ENCODE measurements around the gene SLC9A9.
A peak's percentile ranks its signal among the peaks of the same experiment; 100 is the strongest.

SLC9A9 gene

DNA sequence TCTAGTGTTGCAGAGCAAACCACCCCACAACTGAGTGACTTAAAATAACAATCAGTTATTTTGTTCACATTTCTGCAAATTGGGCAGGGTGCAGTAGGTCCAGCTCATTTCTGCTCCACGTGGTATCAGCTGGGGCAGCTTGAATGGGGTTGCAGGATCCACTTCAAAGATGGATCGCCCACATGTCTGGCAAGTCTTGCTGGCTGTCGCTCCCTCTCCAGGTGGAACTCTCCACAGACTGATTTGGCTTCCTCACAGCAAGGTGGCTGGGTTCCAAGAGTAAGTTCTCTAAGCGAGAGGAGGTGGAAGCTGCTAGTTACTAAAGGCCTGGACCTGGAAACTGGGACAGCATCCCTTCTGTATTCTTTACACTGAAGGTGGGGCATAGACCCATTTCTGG lies 213.3 kb downstream of the SLC9A9 start:
- no peak for DNase-seq

- no peak for DNase-seq
These were observed 213.8 kb downstream of the SLC9A9 start for GRCh38 chr3:143634427-143634826.

GRCh38 chr3:143633816-143634215 lies 214.5 kb downstream of the SLC9A9 start:
- no peak for DNase-seq

DNA sequence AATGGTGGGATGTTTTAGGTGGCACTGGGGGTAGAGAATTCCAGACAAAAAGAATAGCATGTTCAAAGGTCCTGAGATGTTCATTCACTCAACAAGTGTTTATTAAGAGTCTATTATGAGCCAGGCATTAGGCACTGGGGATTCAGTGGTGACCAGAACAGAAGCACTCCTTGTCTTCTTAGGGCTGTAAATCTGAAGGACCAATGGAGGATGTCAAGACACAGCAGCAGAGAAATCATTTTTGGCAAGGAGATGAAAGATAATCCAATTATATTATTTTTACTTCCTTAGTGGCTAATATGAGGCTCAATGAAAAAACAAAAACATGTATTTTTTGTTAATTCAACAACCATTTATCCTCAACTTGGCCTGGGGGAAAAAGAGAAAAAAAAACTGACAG lies 218.5 kb downstream of the SLC9A9 start:
- DNase-seq = no peak

DNA sequence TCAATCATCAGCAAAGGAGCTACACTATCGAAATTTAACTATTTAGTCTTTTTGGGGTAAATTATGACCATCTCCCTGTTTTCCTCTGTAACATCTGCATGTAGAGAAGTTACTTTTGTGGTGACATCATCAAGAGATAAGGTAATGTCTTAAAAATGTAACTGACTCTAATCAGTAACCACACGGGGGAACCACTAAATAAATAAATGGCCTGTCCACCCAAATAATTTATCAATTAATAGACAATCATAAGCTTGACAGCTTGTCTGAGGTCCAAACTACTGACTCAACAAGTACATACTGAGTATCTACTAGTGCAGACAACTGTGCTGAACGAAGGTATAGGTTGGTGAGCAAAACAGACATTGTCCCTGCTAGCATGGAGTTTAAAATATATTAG lies 219.3 kb downstream of the SLC9A9 start:
- no peak for DNase-seq

DNA sequence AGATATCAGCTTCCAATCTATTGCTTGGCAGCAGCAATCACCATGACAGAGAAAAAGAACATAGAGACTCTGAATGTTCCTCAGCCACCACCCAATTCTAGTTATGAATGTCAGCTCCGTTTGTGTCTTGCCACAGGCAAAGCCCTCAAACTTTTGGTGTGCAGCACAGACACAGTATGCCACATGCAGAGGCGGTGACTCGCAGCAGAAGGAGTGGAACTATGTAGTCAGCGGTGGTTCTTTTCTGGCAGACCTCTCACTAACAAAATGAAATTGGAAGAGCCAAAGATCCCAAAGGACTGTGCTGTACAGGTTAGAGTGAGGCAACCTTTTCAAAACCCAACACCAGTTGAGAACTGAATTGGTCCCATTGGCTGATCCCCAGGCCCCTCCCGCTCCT lies 220.9 kb downstream of the SLC9A9 start:
- DNase-seq = no peak

DNA sequence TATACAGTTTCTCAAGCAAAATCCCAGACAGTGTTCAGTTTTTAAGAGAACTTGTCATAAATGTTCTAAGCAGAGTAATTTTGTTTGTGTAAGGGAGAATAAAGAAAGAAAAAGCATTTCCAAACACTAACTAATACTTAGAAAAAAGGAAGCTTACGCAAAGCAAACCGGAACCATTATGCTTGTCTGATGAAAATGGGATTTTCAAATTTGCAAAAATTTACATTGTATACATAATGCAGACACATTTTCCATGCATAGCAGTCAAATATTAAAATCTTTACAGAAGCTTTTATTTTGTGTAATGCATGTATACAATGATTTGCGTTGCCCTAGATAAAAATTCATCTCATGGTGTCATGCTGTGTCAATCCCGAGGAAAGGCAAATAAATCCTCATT lies 229.0 kb downstream of the SLC9A9 start:
- DNase-seq = no peak

GRCh38 chr3:143617050-143617449 lies 231.2 kb downstream of the SLC9A9 start:
- no peak for DNase-seq

DNA sequence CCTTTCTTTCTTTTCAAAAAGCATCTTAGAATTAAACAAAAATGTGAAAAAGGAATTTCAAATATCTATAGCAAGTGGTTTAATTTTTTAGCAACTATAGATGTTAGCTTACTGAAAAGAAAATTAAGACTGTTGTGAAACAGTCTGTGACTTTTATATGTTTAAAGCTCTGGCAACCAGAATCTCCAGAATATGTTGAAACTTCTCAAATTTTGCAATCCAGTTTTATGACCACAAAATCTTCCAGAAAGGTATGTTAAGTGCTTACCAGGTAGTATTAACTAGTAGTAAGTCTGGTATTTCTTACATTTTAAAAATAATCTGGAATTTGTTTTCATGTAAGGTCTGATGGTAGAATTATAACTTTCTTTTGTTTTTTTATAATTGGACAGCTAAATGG lies 235.0 kb downstream of the SLC9A9 start:
- no peak for DNase-seq

DNA sequence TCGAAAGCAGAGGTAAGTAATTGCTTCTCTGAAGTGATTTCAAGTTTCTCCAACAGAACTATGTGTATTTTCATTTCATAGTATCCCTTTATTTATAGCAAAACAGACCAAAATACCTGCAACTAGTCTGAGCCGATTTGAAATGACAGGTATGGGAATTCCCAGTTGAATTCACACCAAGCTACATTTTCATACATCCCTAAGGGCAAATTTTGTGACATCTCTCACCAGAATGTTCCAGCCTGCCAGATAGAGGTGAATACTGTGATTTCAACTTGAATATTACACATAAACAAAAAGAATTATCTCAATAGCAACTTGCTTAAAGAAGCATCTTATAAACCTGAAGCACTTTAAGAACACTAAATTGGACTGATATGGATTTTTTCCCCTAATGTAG lies 235.7 kb downstream of the SLC9A9 start:
- DNase-seq = no peak

- DNase-seq = no peak
These were observed 239.3 kb downstream of the SLC9A9 start for GRCh38 chr3:143608966-143609365.

- DNase-seq = no peak
These were observed 242.9 kb downstream of the SLC9A9 start for GRCh38 chr3:143605233-143605950.

DNA sequence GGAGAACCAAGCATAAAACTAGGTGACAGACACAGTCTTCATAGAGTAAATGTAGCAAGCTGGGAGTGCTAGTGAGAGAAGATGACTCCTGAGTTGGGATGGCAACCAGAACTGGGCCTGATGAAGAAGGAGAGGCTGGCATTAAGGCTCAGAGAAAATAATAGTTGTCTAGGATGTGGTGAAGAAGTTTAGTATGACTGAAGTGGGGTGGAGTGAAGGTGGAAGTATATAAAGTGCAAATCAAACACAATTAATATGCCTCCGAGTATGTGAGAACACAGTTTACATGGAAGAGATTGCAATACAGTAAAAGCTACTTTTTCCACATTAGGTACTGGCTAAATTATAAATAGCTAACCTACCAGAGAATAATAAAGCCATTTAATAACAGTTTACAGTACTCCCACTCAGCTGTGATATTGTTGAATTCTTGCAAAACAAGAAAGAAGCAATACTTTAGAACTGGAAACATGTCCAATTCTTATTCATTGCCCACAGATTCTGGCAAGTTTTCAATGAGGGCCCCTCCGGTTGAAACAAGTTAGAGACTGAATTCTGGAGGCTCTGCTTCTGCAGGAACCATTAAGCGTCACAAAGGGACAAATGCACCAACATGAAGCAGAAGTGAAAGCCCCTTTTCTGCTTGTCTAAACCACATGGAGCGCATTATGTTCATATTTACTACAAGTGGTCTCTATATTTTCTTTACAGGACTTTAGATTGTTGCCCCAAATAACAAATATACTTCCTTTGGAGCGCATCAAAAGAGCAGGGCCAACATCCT lies 243.7 kb downstream of the SLC9A9 start:
- no peak for DNase-seq

DNA sequence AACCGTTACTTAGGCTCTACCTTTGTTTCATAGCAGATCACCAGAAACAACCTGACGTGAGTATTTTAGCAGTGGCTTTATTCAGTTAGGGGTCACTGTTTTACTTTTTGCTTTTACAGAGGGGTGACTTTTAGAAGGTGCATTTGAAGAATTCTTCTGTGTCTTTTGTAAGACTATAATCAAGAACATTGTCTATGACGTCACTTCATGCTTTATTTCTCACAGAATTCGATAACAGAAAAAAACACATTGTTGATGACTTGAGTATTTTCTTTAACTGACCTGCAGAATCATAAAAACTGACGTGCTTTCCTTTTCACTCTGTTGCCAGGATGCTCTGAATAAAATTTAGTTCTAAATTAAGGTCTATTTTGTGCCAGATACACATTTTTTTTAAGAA lies 244.5 kb downstream of the SLC9A9 start:
- no peak for DNase-seq

DNA sequence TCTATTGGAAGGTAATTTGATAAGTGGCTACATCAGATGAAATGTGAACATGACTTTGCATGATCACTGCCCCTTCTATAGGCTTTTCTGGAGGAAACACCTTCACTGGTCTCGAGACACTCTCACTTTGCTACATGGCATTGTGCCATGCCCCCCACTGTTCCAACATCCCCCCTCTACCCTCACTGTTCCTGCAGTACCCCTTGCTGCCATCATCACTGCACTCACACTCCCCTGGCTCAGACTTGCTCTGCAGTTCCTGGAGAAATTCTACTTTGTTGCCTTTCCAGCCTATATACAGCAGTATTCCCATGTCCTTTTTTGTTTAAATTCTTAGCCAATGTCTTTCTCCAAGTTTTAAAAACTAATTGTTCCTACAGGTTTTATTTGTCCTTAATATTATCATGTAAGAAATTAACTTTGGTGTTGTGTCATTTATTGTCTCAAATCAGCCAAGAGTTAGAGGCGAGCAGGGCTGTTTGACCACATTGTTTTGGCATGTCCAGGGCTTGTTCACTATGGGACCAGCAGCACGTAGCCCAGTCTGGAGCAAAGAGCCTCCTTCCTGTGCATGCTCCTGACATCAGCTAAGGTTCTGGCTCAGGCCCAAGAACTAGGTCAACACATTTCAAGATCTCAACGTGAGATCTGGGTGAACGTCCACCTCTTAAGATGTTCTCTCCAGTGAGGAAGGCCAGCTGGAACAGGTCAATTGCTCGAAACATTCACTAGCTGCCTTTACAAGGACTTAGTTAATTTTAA lies 246.4 kb downstream of the SLC9A9 start:
- no peak for DNase-seq

DNA sequence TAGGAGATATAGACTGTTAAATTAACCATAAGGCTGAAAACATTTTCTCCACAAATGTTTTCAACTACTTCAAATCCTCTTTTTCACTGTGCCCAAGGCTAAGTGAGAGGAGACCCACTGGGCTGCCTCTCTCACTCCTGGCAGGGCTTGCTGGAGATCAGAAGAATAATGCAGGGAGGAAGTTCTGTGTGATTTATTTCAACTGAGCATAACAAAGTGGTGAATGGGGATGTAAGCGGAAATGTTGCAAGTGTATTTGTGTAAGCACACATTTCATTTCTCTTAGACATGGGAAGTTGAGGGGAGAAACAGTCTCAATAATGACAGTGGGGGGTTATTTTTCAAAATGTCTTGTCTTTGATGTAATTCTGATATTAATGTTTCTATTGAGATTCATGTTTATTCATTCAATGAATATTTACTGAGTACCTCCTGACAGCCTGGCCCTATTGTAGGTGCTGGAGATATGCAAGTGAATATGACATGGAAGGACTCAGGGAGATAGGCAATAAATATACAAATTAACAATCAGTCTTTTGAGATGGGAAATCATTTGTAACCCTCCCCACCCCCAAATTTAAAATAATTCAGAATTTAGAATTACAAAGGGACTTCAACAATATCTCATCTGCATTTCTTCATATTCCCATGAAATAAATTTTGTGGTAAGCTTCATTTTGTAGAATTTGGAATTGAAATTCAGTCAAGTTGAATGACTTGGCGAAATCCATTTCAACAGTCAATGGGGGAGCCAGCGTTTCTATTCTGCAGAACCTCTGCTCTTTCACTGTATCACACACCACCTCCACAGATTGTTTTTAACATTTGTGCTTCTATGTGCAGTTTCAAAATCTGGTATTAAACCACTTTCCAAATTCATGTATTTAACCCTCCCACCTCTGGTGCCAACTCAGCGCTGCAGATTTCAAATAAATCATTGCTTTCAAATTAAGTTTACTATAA lies 247.2 kb downstream of the SLC9A9 start:
- DNase-seq = no peak

DNA sequence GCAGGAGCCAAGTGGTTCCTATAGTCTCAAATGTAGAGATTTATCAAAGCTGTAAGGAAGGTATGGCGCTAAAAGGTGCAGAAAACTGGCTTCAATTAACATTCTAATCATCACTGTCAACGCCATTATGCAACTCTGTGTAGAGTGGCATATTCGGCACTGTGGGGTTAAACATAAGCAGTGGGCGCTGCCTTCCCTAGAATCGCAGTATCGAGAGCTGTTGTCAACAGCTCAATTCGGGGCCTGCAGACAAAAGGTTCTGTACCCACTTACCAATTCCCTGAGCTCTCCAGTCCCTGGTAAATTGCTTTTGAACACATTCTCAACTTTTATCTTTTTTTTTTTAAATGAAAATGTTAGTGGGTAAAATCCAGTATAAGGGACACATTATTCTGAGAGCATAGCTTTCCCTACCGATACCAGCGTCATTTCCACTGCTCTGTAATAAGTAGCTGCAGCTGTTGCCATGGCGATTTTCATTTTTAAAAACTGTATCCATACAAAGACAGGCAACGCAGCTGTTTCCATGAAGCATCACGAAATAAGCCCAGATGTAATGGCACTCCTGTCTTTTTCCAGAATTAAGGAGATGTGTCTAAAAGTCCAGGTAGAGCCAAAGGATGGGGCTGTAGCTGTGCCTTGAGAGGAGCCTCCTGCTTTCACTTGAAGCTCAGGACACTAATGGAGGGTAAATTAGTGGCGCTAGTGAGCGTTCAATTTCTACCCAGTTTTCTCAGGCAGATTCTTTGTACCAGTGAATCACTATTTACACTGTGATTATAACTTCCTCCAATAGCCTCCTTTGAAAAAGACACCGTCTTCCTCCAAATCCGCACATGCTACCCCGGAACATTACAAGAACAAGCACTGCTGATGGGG lies 250.3 kb downstream of the SLC9A9 start:
- DNase-seq = no peak

DNA sequence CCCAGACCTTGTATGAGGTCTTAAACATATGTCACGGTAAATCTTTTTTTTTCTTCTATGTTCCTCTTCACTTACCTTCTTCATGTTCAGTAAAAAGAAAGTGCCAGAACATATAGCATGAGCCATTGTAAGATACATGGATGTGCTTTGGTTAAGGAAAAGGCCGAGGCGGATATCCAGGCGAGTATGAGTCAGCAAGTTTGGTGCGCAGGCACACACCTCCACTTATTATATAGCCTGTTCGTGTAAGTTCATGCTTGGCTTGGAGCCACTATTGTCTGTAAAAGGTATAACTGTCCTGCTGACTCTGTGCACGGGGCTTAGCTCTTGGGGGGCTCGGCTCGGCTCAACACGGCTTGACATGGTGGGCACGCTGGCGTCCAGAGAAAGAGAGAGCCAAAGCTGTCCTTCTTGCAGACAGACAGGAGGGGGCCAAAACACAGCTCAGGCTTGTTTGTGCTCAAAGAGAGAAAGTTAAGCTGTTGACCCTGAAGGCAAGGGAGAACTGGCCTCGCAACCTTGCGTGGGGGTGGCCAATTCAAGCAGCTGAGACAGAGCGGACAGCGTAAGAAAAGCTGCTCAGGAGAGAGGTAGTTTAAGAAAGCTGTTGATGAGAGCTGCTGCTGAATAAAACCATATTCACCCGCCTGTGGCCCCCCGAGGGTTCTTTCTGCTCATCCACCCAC lies 251.2 kb downstream of the SLC9A9 start:
- no peak for DNase-seq

DNA sequence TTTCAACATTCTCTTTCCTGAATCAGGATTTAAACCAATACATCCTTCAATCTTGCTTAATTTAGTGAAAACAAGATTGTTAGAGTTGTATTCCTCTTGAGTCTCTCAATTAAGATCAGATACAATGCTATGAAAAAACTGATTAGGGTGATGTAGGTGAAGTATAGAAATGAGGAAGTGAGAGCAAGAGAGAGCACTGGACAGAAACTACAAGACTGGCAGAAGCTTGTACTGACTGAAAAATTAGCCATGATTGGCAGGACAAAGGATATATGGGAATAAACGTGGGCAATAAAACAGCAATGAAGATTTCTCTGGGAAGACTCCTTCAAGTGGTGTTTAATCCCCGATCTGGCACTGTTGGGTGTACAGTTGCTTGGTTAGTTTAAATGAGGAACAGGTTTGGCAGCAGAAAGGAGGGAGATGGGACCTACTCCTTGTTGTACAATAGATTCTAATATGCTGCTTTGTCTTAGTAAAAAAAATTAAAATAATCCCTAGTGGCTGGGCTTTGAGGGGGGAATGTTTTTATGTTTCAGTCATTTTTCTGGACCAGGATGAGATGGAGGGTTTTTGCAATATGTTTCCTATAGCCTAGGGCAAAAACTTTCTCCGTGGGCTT lies 252.7 kb downstream of the SLC9A9 start:
- no peak for DNase-seq

GRCh38 chr3:143594206-143594605 lies 254.1 kb downstream of the SLC9A9 start:
- DNase-seq = peak; percentile 61

- no peak for DNase-seq
These were observed 257.6 kb downstream of the SLC9A9 start for GRCh38 chr3:143590660-143591059.
